Measurements from ENCODE around the gene ZDHHC7.

Gene ZDHHC7

GRCh38 chr16:85018529-85019236 lies 7.3 kb upstream of the ZDHHC7 start:
- no peak for DNase-seq (ENCODE audit: low spot score)

- no peak for DNase-seq (ENCODE audit: low spot score)
Observed at GRCh38 chr16:85017633-85018032, 6.3 kb upstream of the ZDHHC7 start.

DNA sequence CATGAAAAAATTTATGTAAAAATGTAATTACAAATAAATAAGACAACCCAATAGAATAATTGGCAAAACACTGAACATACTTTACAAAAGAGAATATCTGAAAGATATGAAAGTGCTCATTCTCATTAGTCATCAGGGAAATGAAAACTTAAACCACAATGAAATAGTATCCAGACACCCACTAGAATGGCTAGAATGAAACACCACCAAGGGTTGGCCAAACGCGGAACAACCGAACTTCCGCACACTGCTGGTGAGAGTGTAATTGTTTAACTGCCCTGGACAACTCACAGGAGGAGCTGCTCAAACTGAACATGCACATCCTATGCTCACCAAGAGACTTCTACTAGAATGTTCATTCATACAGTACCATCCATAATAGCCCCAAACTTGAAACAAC lies 5.8 kb upstream of the ZDHHC7 start:
- DNase-seq (ENCODE audit: low spot score): no peak

DNA sequence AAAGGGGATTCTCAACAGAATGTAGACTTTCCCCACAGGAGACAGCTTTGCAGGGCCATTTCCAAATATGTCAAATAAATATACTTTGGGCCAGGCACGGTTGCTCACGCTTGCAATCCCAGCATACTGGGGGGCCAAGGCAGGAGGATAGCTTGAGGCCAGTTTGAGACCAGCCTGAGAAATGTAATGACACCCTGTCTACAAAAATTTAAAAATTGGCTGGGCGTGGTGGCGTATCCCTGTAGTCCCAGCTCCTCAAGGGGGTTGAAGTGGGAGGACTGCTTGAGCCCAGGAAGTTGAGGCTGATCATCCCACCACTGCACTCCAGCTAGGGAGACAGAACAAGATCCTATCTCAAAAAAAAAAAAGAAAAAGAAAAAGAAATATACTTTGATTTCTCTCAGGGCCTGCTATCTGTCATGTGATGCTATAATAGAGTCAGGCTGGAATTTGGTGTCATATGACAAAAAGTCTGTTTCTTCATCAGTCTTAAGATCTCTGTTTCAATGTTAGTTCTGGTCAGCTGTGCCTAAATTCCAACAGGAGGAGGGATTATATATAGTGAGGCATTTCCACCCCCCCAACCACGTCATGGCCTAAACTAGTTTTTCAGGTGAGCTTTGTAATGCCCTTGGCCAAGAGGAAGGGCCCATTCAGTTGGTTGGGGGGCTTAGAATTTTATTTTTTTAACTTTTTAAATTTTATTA lies 4.3 kb upstream of the ZDHHC7 start:
- no peak for DNase-seq (ENCODE audit: low spot score)

DNA sequence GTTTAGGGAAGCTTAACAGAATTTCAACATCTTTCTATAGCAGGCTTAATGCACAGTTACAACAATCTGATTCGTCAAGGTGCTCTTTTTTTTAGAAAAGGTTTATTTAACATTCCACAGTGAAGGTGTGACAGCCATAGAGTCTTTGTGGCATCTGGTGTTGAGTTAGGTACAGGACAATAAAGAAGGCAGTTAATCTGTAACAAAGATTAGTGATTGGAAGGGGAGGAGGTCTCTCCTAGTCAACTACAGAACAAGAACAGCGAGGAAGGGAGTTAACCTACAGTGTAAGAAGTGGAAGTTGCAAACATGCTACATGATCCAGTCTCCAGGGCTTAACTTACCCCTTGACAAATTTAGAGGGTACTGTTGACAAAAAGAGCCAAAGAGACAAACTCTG lies 3.0 kb upstream of the ZDHHC7 start:
- no peak for DNase-seq (ENCODE audit: low spot score)

DNA sequence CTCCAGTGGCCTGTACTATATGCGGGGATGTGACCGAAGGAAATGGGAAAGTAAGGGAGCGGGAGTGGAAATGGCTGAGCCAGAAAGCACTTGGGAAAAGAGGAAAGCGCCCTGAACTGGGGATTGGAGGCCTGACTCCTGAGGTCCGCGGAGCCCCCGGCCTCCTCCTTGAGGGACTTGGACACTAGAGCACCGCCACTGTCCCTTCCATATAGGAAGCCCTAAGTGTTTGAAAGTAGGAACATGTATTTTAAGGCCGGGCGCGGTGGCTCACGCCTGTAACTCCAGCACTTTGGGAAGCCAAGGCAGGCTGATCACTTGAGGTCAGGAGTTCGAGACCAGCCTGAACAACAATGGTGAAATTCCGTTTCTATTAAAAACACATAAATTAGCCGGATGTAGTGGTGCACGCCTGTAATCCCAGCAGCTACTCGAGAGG lies 530 bp upstream of the ZDHHC7 start:
- DNase-seq (ENCODE audit: low spot score): no peak

DNA sequence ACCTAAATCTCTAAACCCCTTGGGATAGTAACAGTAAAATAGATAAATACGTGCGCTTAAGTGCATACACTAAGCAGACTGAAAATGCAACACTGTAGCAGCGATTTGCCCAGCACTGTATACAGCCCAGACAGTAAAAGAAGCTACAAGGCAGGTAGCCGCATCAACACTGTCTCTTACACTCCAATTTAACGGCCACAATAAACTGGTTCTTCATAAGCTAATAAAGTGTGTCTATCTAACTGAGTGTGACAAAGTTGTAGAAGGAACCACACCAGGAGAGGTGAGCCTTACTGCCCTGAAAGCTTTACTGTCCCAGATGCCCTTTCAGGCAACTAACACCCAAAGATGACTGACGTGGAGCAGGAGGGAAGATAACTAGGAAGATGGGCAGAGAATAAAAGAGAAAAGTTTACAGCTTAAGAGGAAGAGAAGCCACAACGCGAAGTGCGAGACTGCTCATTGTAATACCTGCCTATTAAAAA lies 847 bp downstream of the ZDHHC7 start:
- DNase-seq (ENCODE audit: low spot score): no peak

GRCh38 chr16:85008271-85008670 lies 3.1 kb downstream of the ZDHHC7 start:
- no peak for DNase-seq (ENCODE audit: low spot score)

DNA sequence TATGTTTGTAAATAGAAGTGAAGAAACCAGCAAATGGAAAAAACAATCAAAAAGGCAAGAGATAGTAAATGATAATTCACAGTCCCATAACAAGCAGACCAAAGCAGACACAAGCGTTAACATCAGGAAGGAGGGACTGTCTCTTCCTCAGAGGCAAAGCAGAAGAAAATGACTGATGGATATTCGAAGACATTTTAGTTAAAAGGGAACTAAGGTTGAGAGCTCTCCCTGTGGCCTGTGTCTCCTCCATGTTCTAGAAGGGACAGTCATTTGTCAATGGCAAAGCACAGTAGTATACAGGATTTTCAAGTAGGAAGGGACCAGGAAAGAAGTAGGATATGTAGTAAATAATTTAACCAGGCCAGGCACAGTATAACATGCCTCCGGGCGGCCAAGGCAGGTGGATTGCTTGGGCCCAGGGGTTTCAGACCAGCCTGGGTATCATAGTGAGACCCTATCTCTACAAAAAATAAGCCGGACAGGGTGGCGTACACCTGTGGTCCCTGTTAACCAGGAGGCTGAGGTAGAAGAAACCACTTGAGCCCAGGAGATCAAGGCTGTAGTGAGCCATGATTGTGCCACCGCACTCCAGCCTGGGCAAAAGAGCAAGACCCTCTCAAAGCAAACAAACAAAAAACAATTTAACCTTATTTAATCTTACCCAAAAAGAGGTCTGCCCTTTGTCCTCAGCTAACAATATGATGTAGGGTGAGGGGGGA lies 3.7 kb downstream of the ZDHHC7 start:
- no peak for DNase-seq (ENCODE audit: low spot score)

DNA sequence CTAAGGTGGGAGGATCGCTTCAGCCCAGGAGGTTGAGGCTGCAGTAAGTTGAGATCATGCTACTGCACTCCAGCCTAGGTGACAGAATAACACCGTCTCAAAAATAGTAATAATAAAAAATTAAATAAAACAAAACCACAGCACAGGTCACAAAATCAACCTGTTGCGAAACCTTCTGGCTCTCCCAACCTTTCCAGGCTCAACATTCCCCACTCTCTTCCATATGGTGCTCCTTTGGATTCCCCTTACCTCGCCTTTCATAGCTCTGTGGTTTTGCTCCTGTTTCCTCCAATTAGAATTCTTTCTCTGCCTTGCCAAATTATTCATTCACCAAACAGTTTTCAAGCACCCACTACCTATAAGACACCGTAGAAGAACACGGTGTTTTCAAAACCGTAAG lies 4.7 kb downstream of the ZDHHC7 start:
- no peak for DNase-seq (ENCODE audit: low spot score)

DNA sequence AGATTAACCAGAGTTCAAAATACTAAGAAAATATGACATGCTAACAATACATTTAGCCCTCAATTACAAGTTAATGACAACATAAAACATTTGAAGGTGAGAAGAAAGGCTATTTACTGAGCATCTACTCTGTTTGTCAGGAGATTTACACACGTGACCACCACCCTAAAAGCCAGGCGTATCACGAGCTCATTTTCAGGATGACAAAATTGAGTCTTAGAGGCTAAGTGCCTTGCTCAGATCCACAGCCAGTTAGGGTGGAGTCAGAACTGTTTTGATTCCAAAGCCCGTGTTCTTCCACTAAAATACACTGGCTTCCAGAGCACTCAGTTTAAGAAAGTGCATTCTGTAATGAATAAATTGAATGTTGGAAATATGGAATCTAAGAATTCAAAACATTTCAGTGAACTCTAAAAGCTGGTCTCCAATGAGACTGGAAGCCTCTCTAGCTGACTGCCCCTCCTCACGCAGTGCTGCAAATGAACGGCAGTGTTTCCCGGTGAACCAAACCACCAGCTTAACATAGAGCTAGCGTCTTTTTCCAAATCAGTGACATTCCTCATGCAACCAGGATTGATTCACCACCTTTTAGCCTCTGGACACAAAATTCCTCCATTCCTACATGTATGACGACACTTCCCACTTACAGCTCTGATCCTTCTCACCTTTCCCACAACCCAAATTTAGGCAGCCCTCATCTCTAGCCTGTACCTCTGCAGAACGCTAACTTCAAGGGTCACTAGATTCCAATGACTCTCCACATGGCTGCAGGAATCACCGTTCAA lies 5.9 kb downstream of the ZDHHC7 start:
- no peak for DNase-seq (ENCODE audit: low spot score)

DNA sequence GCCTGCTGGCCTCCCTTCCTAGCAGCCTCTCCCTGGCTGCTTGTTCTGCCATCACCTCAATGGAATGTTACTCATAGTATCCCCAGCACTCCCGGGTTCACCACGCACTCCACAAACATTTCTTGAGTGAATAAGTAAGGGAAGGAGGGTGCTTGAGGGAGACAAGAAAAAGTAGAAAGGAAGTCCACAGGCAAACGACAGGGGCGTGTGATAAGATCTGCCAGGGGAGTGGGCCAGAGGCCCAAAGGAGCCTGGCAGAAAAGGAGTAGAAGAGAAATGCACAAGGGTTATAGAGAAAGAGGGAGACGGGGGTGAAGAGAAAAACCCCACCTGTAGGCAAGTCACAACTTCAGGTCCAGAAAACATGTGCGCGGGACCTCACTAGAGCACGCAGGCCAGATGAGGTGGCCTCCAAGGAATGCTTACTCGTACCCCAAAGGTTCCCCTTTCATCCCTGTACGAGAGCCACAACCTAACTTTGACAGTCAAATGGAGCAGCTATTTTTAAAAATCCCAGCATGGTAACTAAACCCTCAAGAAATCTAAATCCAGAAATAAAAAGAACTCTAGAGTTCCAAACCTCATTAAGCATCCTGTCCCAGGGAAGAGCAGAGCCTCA lies 6.6 kb downstream of the ZDHHC7 start:
- DNase-seq (ENCODE audit: low spot score): no peak

DNA sequence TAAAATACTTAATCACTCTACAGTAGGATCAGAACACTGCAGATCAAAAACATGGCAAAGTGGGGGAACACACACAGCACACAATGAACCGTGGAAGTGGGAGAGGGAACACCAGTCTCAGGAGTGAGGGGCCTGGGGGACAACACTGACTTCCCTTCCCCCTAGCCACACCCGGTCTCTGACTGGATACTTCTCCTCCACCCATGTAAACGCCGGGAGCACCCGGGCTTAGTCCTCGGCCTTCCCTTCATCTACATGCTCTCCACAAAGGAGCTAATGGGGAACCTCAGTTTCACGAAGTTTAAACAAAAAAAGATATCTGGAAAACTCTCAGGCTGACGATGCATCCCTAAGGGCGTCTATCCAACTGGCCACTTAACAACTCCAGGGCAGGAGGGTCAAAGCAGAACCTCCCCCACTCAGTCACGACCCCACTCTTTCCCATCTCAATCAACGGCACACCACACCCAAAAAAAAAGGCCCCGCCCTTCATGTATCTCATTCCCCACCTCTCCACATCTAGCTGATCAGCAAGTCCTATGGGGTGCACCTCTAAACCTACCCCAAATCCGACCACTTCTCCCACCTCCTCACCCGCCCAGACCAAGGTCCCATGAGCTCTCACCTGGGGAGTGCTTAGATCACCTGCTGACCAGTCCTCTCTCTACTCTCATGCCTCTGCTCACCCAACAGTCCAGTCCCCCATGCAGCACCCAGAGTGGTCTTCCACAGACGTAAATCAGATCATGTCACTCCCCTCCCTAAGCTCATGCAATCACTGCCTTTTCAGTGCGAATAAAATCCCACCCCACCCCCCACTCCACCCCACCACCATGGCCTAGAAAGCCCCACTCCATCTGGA lies 7.4 kb downstream of the ZDHHC7 start:
- no peak for DNase-seq (ENCODE audit: low spot score)

- DNase-seq (ENCODE audit: low spot score): no peak
Observed at GRCh38 chr16:85003076-85003475, 8.3 kb downstream of the ZDHHC7 start.

- no peak for DNase-seq (ENCODE audit: low spot score)
Observed at GRCh38 chr16:85002608-85003007, 8.7 kb downstream of the ZDHHC7 start.

- no peak for DNase-seq (ENCODE audit: low spot score)
Observed at GRCh38 chr16:85002099-85002541, 9.2 kb downstream of the ZDHHC7 start.

DNA sequence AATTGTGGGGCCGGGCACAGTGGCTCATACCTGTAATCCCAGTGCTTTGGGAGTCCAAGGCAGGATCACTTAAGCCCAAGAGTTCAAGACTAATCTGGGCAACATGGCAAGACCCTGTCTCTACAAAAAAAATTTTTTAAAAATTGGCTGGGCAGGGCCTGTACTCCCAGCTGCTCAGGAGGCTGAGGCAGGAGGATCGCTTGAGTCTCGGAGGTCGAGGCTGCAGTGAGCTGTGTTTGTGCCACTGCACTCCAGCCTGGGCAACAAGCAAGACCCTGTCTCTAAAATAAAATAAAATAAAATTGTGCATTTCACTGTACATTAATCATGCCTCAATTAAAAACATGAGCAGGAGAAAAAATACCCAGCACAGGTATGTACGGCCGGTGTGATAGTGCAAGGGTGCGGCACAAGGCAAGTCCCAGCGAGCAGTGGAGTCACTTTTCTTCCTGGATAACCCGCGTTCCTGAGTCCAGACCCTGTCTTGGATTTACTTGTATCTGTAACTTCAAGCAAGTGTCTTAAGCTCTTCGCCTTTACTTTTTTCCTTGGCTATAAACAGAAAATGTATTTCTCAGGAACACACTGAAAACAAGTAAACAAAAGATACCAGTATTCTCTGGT lies 11.4 kb downstream of the ZDHHC7 start:
- no peak for DNase-seq (ENCODE audit: low spot score)

DNA sequence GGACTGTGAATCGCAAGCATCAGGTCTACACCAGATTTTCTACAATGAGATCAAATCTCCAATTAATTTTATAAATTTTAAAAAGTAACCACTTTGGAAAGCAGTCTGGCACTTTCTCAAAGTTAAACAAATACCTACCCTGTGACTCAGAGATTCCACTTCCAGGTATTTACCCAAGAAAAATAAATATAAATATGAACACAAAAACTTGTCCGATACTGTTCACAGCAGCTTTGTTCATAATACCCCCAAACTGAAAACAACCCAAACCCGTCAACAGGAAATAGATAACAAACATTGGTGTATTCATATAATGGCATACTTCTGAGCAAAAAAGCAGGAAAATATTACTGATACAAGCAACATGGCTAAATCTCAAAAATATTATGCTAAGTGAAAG lies 12.1 kb downstream of the ZDHHC7 start:
- DNase-seq (ENCODE audit: low spot score): no peak

- no peak for DNase-seq (ENCODE audit: low spot score)
Observed at GRCh38 chr16:84996365-84996764, 15.0 kb downstream of the ZDHHC7 start.

DNA sequence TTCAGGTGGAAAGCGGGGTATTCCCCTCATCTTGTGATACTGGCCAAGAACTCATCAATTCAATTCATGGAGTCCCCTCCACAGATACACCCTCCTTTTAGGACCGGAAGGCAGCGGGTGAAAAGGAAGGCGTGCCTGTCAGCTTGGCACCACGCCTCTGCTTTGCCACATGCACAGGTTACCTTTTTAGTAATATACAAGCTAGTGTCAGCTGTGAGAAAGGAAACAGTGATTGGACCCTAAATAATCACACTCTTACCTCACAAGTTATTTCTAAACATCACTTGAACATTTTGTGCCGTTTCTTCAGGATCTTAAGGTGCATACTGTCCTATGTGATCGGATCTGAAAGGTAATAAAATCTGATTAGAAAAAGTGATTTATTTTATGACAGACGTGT lies 15.7 kb downstream of the ZDHHC7 start:
- DNase-seq (ENCODE audit: low spot score): no peak
